ENCODE measurements around the gene CCDC38. TPM values are rescaled to one million over a fixed set of nuclear protein-coding genes. Genes with fewer than 3 reads are reported as not detected.
"Not testable (repeated sequence)": the region's sequence is repeated elsewhere in the genome, so short reads cannot be mapped to it uniquely, and the experiment has no call there.

The CCDC38 gene
- total RNA-seq, 2 experiments from 2014 or later = 0.11 TPM; not detected in 1

DNA sequence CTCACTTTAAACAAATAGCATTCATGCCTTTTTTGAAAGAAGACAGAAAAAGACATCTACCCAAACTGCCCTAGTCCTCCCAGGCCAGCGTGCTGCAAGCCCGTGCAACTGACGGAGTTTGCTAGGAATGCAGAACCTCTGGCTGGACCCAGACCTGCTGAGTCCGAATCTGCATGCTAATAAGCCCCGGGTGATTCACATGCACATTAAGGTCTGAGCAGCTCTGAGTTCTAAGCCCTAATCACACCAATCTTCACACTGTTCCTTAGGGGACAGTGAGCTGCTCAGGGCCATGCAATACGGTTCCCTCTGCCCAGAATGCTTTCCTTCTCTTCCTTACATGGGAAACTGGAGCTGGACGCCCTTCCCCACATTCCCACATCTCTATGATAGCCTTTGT is 28.5 kb upstream of the CCDC38 start:
- Histone ChIP-seq H3K27ac (ENCODE audit: low read depth in 1 of 2, low read length in 2 of 2) (no peak overlapping the region), H3K4me3 (ENCODE audit: low read length) (no peak overlapping the region), H3K4me1 (ENCODE audit: insufficient read depth, low read length) (no peaks in the 10 kb centered on the region), H3K9me3 (ENCODE audit: control insufficient read depth in 1 of 2, insufficient read depth in 1 of 2, low read length in 2 of 2) (no peaks in the 10 kb centered on the region), H3K27me3 (ENCODE audit: control insufficient read depth in 1 of 2, insufficient read depth in 2 of 2, low read length in 2 of 2) (no peaks in the 10 kb centered on the region), H3K36me3 (ENCODE audit: insufficient read depth, low read length) (peaks cover 5% of the 10 kb centered on the region)
- H3K9me3 Mint-ChIP-seq = no peaks in the 10 kb centered on the region
- H3K4me3 Mint-ChIP-seq = no peak overlapping the region
- no peaks in the 10 kb centered on the region for H3K27me3 Mint-ChIP-seq
- H3K4me1 Mint-ChIP-seq (ENCODE audit: low read depth) = no peaks in the 10 kb centered on the region
- ChIA-PET POLR2A (interaction anchor here (1.1 kb wide), 1 partner anchor 28 kb away, joined by 3 read pairs; the partner anchor contains the start of gene CCDC38), CTCF (no interaction called here)
- DNase-seq (no peak), ATAC-seq (ENCODE audit: poor library complexity) (no peak)
- peaks cover 17% of the 10 kb centered on the region for H3K36me3 Mint-ChIP-seq (ENCODE audit: low read depth)
- no peak overlapping the region for H3K27ac Mint-ChIP-seq
- intact Hi-C loops (cut with DNase I, micrococcal nuclease) = no loop called here
- no peak for TF ChIP-seq CTCF (IDR thresholded peaks at IDR 0.05)

DNA sequence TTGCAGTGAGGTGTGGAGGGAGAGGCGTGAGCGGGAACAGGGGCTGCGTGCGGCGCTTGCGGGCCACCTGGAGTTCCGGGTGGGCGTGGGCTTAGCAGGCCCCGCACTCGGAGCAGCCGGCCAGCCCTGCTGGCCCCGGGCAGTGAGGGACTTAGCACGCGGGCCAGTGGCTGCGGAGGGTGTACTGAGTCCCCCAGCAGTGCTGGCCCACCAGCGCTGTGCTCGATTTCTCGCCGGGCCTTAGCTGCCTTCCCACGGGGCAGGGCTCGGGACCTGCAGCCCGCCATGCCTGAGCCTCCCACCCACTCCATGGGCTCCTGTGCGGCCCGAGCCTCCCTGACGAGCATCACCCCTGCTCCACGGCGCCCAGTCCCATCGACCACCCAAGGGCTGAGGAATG is 26.7 kb upstream of the CCDC38 start:
- peaks cover 17% of the 10 kb centered on the region for H3K36me3 Mint-ChIP-seq (ENCODE audit: low read depth)
- H3K27me3 ChIP-seq (ENCODE audit: control insufficient read depth in 1 of 2, insufficient read depth in 2 of 2, low read length in 2 of 2); H3K27ac ChIP-seq (ENCODE audit: low read depth in 1 of 2, low read length in 2 of 2); DNase-seq; H3K9me3 Mint-ChIP-seq; CTCF ChIA-PET; ATAC-seq (ENCODE audit: poor library complexity); H3K27ac Mint-ChIP-seq; POLR2A ChIA-PET; intact Hi-C loops (cut with DNase I, micrococcal nuclease); H3K4me3 Mint-ChIP-seq; H3K27me3 Mint-ChIP-seq; H3K4me3 ChIP-seq (ENCODE audit: low read length); H3K4me1 Mint-ChIP-seq (ENCODE audit: low read depth); H3K36me3 ChIP-seq (ENCODE audit: insufficient read depth, low read length); H3K9me3 ChIP-seq (ENCODE audit: control insufficient read depth in 1 of 2, insufficient read depth in 1 of 2, low read length in 2 of 2); H3K4me1 ChIP-seq (ENCODE audit: insufficient read depth, low read length): not testable (repeated sequence)

DNA sequence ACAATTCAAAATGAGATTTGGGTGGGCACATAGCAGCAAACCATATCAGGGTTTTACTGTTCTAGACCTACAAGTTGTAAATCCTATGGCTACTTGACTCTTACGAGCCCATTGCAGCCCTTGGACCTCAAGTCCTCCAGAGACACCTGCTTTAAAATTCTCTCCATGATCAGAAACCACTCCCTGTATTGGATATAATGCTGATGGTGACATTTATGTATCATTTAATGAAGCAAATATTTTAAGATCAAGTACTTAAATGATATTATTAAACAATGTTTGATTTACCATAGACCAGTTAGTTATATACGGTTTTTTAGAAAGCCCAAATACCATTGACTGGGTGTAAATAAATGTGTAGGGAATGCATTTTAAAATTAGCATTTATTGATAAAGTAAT is 24.9 kb upstream of the CCDC38 start:
- no peak for TF ChIP-seq CTCF (IDR thresholded peaks at IDR 0.05)
- Mint-ChIP-seq H3K27me3 (no peaks in the 10 kb centered on the region), H3K27ac (no peak overlapping the region), H3K4me3 (no peak overlapping the region), H3K36me3 (ENCODE audit: low read depth) (peaks cover 22% of the 10 kb centered on the region), H3K4me1 (ENCODE audit: low read depth) (no peaks in the 10 kb centered on the region), H3K9me3 (no peaks in the 10 kb centered on the region)
- no peak overlapping the region for H3K4me3 ChIP-seq (ENCODE audit: low read length)
- no peak for ATAC-seq (ENCODE audit: poor library complexity)
- ChIA-PET POLR2A (interaction anchor here (0.6 kb wide), 1 partner anchor 39 kb away, joined by 3 read pairs; no protein-coding TSS in a partner anchor), CTCF (no interaction called here)
- intact Hi-C loops (cut with DNase I, micrococcal nuclease) = no loop called here
- H3K36me3 ChIP-seq (ENCODE audit: insufficient read depth, low read length) = peaks cover 5% of the 10 kb centered on the region
- no peaks in the 10 kb centered on the region for H3K9me3 ChIP-seq (ENCODE audit: control insufficient read depth in 1 of 2, insufficient read depth in 1 of 2, low read length in 2 of 2)
- H3K27ac ChIP-seq (ENCODE audit: low read depth in 1 of 2, low read length in 2 of 2) = no peak overlapping the region
- no peaks in the 10 kb centered on the region for H3K27me3 ChIP-seq (ENCODE audit: control insufficient read depth in 1 of 2, insufficient read depth in 2 of 2, low read length in 2 of 2)
- H3K4me1 ChIP-seq (ENCODE audit: insufficient read depth, low read length) = no peaks in the 10 kb centered on the region
- no peak for DNase-seq

DNA sequence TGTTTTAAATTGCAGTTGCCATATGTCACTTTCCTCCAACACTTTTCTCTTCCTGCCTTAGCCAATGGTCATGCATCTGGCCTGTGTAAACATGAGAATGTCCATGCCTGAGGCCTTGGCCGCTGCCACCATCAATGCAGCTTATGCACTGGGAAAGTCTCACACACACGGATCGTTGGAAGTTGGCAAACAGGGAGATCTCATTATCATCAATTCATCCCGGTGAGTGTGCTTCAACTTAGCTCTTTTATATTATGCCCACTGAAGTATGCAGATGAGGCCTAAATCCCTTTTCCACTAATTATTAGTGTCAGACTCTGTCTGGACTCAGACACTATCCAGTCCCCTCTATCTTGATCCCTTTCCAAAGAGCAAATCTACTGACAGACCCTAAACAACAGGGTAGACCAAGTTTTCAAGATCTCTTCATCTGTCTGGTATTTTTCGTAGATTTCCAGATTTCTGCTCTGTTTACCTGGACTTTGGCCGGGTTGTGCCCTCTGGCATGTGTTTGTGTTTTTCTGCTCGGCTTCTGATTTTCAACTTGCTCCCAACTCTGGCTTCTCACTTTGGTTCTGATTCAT is 24.0 kb upstream of the CCDC38 start:
- Histone ChIP-seq H3K36me3 (ENCODE audit: insufficient read depth, low read length) (peaks cover 5% of the 10 kb centered on the region), H3K27ac (ENCODE audit: low read depth in 1 of 2, low read length in 2 of 2) (no peak overlapping the region), H3K27me3 (ENCODE audit: control insufficient read depth in 1 of 2, insufficient read depth in 2 of 2, low read length in 2 of 2) (no peaks in the 10 kb centered on the region), H3K4me3 (ENCODE audit: low read length) (no peak overlapping the region), H3K9me3 (ENCODE audit: control insufficient read depth in 1 of 2, insufficient read depth in 1 of 2, low read length in 2 of 2) (no peaks in the 10 kb centered on the region), H3K4me1 (ENCODE audit: insufficient read depth, low read length) (no peaks in the 10 kb centered on the region)
- DNase-seq = no peak
- Mint-ChIP-seq H3K9me3 (no peaks in the 10 kb centered on the region), H3K27ac (no peak overlapping the region), H3K4me3 (no peak overlapping the region), H3K36me3 (ENCODE audit: low read depth) (peaks cover 22% of the 10 kb centered on the region), H3K4me1 (ENCODE audit: low read depth) (no peaks in the 10 kb centered on the region), H3K27me3 (no peaks in the 10 kb centered on the region)
- intact Hi-C loops (cut with DNase I, micrococcal nuclease) = no loop called here
- no peak for ATAC-seq (ENCODE audit: poor library complexity)
- no peak for TF ChIP-seq CTCF (IDR thresholded peaks at IDR 0.05)
- ChIA-PET CTCF (no interaction called here), POLR2A (interaction anchor here (0.6 kb wide), 1 partner anchor 40 kb away, joined by 3 read pairs; no protein-coding TSS in a partner anchor)

Measured in CD4-positive, alpha-beta T cell (primary cell).